ENCODE data around the gene SNIP1.

DNA sequence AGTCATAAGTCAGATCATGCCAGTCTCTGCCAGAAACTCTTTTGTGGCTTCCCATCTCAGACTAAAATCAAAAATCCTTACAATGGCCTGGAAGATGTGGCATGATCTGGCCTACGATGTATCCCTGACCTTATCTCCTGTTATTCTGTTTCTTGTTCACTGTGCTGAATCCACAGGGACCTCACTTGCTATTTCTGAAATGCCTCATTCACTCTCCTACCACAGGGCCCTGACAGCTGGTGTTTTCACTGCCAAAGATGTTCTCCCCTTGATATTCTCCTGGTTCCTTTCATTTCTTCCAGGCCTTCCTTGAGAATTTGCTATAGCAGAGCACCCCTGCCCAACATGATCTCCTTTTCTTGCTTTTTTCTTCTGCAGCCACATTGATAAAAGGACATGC, 4.3 kb upstream of the SNIP1 start:
- no peak for TF ChIP-seq EZH2 (IDR thresholded peaks at IDR 0.05; ENCODE audit: borderline replicate concordance, low read depth, low read length, severe bottlenecking)
- TF ChIP-seq, protein P1, sequence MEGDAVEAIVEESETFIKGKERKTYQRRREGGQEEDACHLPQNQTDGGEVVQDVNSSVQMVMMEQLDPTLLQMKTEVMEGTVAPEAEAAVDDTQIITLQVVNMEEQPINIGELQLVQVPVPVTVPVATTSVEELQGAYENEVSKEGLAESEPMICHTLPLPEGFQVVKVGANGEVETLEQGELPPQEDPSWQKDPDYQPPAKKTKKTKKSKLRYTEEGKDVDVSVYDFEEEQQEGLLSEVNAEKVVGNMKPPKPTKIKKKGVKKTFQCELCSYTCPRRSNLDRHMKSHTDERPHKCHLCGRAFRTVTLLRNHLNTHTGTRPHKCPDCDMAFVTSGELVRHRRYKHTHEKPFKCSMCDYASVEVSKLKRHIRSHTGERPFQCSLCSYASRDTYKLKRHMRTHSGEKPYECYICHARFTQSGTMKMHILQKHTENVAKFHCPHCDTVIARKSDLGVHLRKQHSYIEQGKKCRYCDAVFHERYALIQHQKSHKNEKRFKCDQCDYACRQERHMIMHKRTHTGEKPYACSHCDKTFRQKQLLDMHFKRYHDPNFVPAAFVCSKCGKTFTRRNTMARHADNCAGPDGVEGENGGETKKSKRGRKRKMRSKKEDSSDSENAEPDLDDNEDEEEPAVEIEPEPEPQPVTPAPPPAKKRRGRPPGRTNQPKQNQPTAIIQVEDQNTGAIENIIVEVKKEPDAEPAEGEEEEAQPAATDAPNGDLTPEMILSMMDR (IDR thresholded peaks at IDR 0.05; ENCODE audit: borderline replicate concordance, extremely low read depth, low read length, poor library complexity, severe bottlenecking), result no peak
